HAP-1 (cell line): Measurements from ENCODE around the gene DTL.
A peak's percentile ranks its signal among the peaks of the same experiment; 100 is the strongest.
"Not testable (repeated sequence)": the region's sequence is repeated elsewhere in the genome, so short reads cannot be mapped to it uniquely, and the experiment has no call there.

Source experiments
- DNase-seq, 2 experiments: peaks; one replicate each; pipeline ENCODE4 v3.0.0-alpha.2; 2016 to 2020; ENCODE audit warnings: low spot score in 2 of 2
- H3K27me3 ChIP-seq: fragments of 250-450 bp; sonication (Bioruptor Pico); 2 replicates; pipeline ENCODE4 v1.5.1; 2020; ENCODE audit warnings: low read depth, mild to moderate bottlenecking, moderate library complexity
- H3K36me3 ChIP-seq: fragments of 250-450 bp; sonication (Bioruptor Pico); replicated peaks from 2 replicates; pipeline ENCODE4 v1.5.1; 2020; ENCODE audit warnings: mild to moderate bottlenecking
- H3K4me1 ChIP-seq: fragments of 250-450 bp; sonication (Bioruptor Pico); 2 replicates; pipeline ENCODE4 v1.5.1; 2020; ENCODE audit warnings: mild to moderate bottlenecking
- H3K4me3 ChIP-seq: fragments of 250-450 bp; sonication (Bioruptor Pico); 2 replicates; pipeline ENCODE4 v1.5.1; 2020; ENCODE audit warnings: mild to moderate bottlenecking, moderate library complexity
- H3K9me3 ChIP-seq: fragments of 250-450 bp; sonication (Bioruptor Pico); 2 replicates; pipeline ENCODE4 v1.5.1; 2020; ENCODE audit warnings: mild to moderate bottlenecking, moderate library complexity
- in situ Hi-C: fragments of 300-500 bp; cut with MboI; formaldehyde crosslinking; loops from 3 replicates; pipeline ENCODE4 v1.14.3; 2020; ENCODE audit warnings: low sequenced_read_pairs, inconsistent platforms, mixed read lengths

Gene DTL

GRCh38 chr1:212035123-212035834 is at the start of gene DTL, which contains the start of gene INTS7:
Gene DTL, plus strand, starts transcription at chr1:212035748. Its CDS starts 143 bp downstream, at chr1:212035891.
Gene INTS7, minus strand, starts transcription at chr1:212035557. Its CDS starts 120 bp downstream, at chr1:212035437.
- peak; percentile 98 to 99 for DNase-seq
- H3K4me3 ChIP-seq = peak within 1 kb of the TSS; percentile 70
- in situ Hi-C loops = loop anchor here (25.0 kb wide), 1 partner anchor 348 kb away; the partner anchor contains the start of gene NEK2
- peaks cover 13% of the 10 kb centered on the region for H3K4me1 ChIP-seq
- H3K36me3 ChIP-seq = peaks cover 24% of the 10 kb centered on the region
- H3K27me3 ChIP-seq = no peaks in the 10 kb centered on the region
- no peaks in the 10 kb centered on the region for H3K9me3 ChIP-seq

DNA sequence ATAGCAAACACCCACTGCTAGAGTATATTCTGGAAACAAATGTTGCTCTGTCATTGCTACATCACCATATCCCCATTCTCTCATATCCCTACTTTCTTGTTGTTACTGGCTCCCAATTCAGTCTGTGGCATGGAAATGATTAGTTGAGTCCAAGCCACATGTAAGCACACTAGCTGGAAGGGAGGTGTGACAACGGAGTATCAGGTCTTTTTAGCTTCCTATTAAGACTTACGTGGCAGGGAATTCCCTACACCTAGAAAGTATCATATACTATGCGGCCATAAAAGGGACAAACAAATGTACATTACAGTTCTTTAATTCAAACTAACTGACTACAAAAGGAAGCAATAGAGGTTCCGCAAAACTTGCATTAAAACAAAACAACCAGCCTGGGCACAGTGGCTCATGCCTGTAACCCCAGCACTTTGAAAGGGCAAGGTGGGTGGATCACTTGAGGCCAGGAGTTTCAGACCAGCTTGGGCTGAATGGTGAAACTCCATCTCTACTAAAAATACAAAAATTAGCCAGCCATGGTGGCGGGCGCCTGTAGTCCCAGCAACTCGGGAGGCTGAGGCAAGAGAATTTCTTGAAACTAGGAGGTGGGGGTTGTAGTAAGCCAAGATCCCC is 48.8 kb upstream of the DTL start:
- in situ Hi-C loops = no loop called here
- H3K36me3 ChIP-seq = no peaks in the 10 kb centered on the region; the same call in 1 of the 2 replicates
- H3K27me3 ChIP-seq = no peaks in the 10 kb centered on the region
- H3K4me3 ChIP-seq = no peak overlapping the region
- no peak for DNase-seq
- no peaks in the 10 kb centered on the region for H3K9me3 ChIP-seq
- H3K4me1 ChIP-seq = no peaks in the 10 kb centered on the region

- Histone ChIP-seq H3K9me3 (no peaks in the 10 kb centered on the region), H3K4me1 (no peaks in the 10 kb centered on the region), H3K36me3 (no peaks in the 10 kb centered on the region), H3K4me3 (no peak overlapping the region), H3K27me3 (no peaks in the 10 kb centered on the region)
- in situ Hi-C loops = no loop called here
- no peak for DNase-seq
Observed at GRCh38 chr1:211991695-211992094, 43.9 kb upstream of the DTL start.

GRCh38 chr1:211997426-211997825 is 38.1 kb upstream of the DTL start:
- H3K36me3 ChIP-seq, in situ Hi-C loops, H3K4me1 ChIP-seq, H3K27me3 ChIP-seq, H3K9me3 ChIP-seq, DNase-seq, H3K4me3 ChIP-seq: not testable (repeated sequence)

DNA sequence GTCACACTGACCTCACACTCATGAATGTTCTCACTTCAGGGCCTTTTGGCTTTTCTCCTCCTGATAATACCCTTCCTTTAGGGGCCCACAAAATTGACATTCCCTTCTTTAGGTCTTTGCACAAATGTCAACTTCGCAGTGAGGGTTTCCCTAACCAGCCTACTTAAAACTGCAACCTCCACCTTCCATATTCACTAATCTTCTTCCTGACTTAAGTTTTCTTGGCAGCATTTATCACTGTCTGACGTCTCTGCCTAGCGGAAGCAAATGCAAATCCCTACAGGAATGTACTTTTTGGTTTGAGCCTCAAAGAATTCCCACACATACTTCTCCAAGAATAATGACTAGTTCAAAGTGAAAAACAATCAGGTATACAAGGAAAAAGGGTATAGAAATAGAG is 33.0 kb upstream of the DTL start:
- Histone ChIP-seq H3K27me3 (no peaks in the 10 kb centered on the region), H3K9me3 (no peaks in the 10 kb centered on the region), H3K4me3 (no peak overlapping the region), H3K4me1 (peaks cover 15% of the 10 kb centered on the region), H3K36me3 (peaks cover 6% of the 10 kb centered on the region)
- in situ Hi-C loops = no loop called here
- DNase-seq = peak; percentile 23 to 85

DNA sequence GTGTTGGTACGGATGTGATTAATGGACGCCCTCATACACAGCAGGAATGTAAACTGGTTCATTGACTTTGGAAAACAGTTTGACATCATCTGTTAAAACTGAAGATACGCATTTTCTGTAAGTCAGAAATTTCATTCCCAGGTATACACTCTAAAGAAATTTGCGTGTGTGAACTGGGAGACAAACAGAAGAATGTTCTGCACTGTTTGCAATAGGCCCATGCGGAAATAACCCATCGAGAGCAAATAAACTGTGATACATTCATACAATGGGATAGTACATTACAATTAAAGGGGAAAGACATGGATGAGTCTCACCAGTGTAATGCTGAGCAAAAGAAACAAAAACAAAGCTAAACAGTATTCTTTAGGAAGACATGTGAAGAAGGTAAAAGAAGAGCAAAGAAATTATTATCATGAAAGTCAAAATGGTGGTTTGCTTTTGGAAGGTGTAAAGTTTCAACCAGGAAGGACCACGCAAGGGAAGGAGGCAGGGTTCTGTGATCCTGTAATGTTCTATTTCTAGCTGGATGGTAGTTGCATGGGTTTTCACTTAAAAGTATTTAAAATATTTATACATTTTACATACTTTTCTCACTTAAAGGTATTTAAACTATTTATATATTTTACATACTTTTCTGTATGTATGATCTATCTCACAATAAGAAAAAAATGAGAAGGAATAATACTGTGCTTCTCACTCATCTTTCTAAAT is 30.5 kb upstream of the DTL start:
- H3K9me3 ChIP-seq = no peaks in the 10 kb centered on the region
- H3K27me3 ChIP-seq = no peaks in the 10 kb centered on the region
- H3K36me3 ChIP-seq = peaks cover 11% of the 10 kb centered on the region
- no peak overlapping the region for H3K4me3 ChIP-seq
- in situ Hi-C loops = no loop called here
- H3K4me1 ChIP-seq = peaks cover 15% of the 10 kb centered on the region
- DNase-seq = no peak

- H3K36me3 ChIP-seq = peaks cover 12% of the 10 kb centered on the region
- DNase-seq = no peak
- H3K27me3 ChIP-seq = no peaks in the 10 kb centered on the region
- no peak overlapping the region for H3K4me3 ChIP-seq
- H3K9me3 ChIP-seq = no peaks in the 10 kb centered on the region
- in situ Hi-C loops = no loop called here
- H3K4me1 ChIP-seq = peaks cover 10% of the 10 kb centered on the region
Observed at GRCh38 chr1:212007178-212007577, 28.4 kb upstream of the DTL start.

DNA sequence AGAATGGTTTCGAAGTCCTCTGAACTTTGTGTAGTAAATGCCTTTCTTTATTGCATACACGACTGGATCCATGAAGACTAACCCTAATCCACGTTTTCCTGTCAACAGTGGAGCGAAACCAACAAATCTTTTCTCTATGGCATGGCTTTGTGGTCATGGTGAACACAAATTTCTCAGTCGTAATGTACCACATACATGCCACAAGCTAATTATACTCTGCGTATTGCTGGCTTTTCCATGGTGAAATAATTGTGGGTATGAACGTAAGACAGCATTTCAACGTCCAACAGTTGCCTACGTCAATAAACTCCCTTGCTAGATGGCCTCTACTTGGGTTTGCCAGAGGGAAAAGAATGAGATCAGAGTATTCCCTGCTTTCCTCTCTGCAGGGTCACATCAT is 27.7 kb upstream of the DTL start:
- in situ Hi-C loops = no loop called here
- no peak for DNase-seq
- Histone ChIP-seq H3K4me3 (no peak overlapping the region), H3K36me3 (peaks cover 12% of the 10 kb centered on the region), H3K9me3 (no peaks in the 10 kb centered on the region), H3K27me3 (no peaks in the 10 kb centered on the region), H3K4me1 (peaks cover 4% of the 10 kb centered on the region)

DNA sequence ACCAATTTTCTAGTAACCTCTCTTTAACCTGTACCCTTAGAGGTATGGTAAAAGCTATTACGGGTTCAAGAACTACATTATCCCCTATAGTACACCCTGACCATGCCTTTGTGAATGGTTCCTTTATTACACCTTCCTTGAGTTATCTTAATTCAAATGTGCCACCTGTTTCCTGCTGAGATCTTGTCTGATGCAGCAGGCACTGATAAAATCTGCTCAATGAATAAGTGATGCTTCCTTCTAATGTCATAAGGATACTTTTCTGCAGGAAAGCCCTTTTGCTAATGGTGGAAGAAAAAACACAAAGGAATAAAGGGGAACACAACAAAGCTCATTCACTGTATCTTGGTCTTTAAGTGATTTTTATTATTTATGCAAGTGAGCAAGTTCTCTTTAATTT is 26.0 kb upstream of the DTL start:
- peaks cover 12% of the 10 kb centered on the region for H3K36me3 ChIP-seq
- no peak for DNase-seq
- in situ Hi-C loops = no loop called here
- no peaks in the 10 kb centered on the region for H3K27me3 ChIP-seq
- H3K4me3 ChIP-seq = no peak overlapping the region
- no peaks in the 10 kb centered on the region for H3K9me3 ChIP-seq
- H3K4me1 ChIP-seq = no peaks in the 10 kb centered on the region

DNA sequence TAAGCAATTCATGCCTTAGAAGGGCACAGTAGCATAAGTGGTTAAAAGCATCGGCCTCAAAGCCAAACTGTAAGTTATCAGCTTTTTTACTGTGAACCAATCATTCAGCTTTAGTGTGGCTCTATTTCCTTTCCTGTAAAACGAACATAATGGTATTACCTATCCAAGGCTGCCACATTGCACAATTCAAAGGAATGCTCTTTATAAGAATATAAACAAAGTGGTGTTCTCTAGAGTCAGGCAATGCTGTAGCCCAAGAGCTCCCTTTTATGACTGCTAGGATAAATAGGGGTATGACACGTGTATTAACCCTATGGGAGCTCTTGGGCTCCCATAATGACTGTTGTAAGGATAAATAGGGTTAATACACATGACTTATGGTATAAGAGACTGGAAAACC is 25.5 kb upstream of the DTL start:
- in situ Hi-C loops = no loop called here
- peaks cover 12% of the 10 kb centered on the region for H3K36me3 ChIP-seq
- H3K4me3 ChIP-seq = no peak overlapping the region
- H3K4me1 ChIP-seq = no peaks in the 10 kb centered on the region
- no peak for DNase-seq
- no peaks in the 10 kb centered on the region for H3K9me3 ChIP-seq
- H3K27me3 ChIP-seq = no peaks in the 10 kb centered on the region

DNA sequence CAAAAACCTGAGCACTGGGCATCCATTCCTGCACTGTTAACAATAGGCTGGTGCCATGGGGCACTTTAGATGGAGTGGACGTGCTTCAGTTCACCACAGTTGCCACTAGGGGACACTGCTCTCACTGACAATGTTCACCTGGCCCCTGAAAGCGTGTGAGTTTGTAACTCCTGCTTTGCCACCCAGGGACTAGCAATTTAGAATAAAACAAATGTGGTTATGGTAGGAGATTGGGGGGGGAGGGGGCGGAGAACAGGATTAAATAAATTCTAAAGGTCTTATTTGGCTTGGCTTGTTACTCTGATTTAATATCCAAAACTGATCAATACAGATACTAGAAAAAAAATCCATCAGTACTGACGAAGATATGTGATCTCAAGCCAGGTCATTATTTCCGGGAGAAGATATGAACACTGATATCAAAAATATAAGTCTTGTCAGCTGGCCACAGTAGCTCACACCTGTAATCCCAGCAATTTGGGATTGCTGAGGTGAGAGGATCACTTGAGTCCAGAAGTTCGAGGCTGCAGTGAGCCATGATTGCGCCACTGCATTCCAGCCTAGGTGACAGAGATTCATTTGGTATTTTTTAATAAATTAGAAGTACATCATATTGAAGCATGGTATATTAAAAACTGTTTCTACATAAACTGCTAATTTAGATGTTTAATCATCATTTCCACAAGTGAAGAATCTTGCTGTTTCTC is 23.4 kb upstream of the DTL start:
- DNase-seq = peak; percentile 52 to 74
- H3K4me1 ChIP-seq = no peaks in the 10 kb centered on the region
- in situ Hi-C loops = no loop called here
- no peaks in the 10 kb centered on the region for H3K27me3 ChIP-seq
- no peak overlapping the region for H3K4me3 ChIP-seq
- no peaks in the 10 kb centered on the region for H3K9me3 ChIP-seq
- H3K36me3 ChIP-seq = peaks cover 16% of the 10 kb centered on the region

DNA sequence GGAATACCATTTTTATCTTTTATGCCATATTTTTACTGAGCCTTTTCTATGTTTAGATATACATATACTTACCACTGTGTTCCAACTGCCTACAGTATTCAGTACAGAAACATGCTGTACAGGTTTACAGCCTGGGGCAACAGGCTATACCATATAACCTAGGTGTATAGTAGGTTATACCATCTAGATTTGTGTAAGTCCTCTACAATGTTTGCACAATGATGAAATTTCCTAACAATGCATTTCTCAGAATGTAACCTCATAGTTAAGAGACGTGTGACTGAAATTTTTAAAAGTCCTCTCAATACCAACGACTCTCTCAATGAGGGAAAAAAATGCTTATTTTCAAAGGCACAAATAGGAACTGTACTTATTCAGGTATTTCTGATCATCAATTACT is 21.9 kb upstream of the DTL start:
- in situ Hi-C loops = no loop called here

GRCh38 chr1:212020975-212021374 is 14.6 kb upstream of the DTL start:
- Histone ChIP-seq H3K9me3 (no peaks in the 10 kb centered on the region), H3K36me3 (peaks cover 22% of the 10 kb centered on the region), H3K4me1 (no peaks in the 10 kb centered on the region), H3K4me3 (no peak overlapping the region), H3K27me3 (no peaks in the 10 kb centered on the region)
- in situ Hi-C loops = no loop called here
- no peak for DNase-seq

More for the DNA sequence above, 21.9 kb upstream of the DTL start:
- H3K27me3 ChIP-seq = no peaks in the 10 kb centered on the region
- DNase-seq = no peak
- no peaks in the 10 kb centered on the region for H3K4me1 ChIP-seq
- no peaks in the 10 kb centered on the region for H3K9me3 ChIP-seq
- H3K4me3 ChIP-seq = no peak overlapping the region
- H3K36me3 ChIP-seq = peaks cover 19% of the 10 kb centered on the region
